SK-N-SH (cell line): ENCODE measurements around the gene BAIAP2L1. TPM values are rescaled to one million over a fixed set of nuclear protein-coding genes. Genes with fewer than 3 reads are reported as not detected.

Experiments used
- CTCF ChIA-PET: fragments of 300-600, 350-600 bp; formaldehyde crosslinking; extraction: SDS; loops from one replicate; lab custom pipeline; 2021; lab: Yijun Ruan, JAX
- POLR2A ChIA-PET: fragments of 350-600 bp; sonication (Branson Sonifier 250); formaldehyde crosslinking; extraction: SDS; loops from one replicate; lab custom pipeline; 2020; ENCODE audit warnings: antibody characterized with exemption, inconsistent platforms; lab: Yijun Ruan, JAX
- DNase-seq: peaks from one replicate; pipeline ENCODE4 v3.0.0; 2012
- H2AFZ ChIP-seq: fragments of 200-600 bp; sonication (generic); 2 replicates; pipeline ENCODE4 v1.8.1; 2016; ENCODE audit warnings: antibody characterized with exemption, mild to moderate bottlenecking, low read depth
- H3F3A ChIP-seq: fragments of 200-600 bp; sonication (generic); replicated peaks from 2 replicates; pipeline ENCODE3; 2016; ENCODE audit warnings: antibody characterized with exemption, mild to moderate bottlenecking; ENCODE audit not compliant: insufficient read depth
- H3K27ac ChIP-seq, 2 experiments: fragments of 200-500 bp in 1 of 2; fragments of 200-600 bp in 1 of 2; sonication (Bioruptor generic) in 1 of 2; sonication (generic), shearing (Covaris generic) in 1 of 2; 2 replicates each; pipeline versions ENCODE4 v1.5.1 to v1.6.1; 2014 to 2016; ENCODE audit warnings: low read depth in 2 of 2, inconsistent platforms in 1 of 2, low read length in 1 of 2, mild to moderate bottlenecking in 1 of 2, mixed read lengths in 1 of 2
- H3K27me3 ChIP-seq: fragments of 200-600 bp; sonication (generic), shearing (Covaris generic); 2 replicates; pipeline ENCODE4 v1.6.1; 2016; ENCODE audit warnings: mixed run types; ENCODE audit not compliant: insufficient read depth
- H3K36me3 ChIP-seq, 2 experiments: fragments of 200-500 bp in 1 of 2; fragments of 200-600 bp in 1 of 2; sonication (Bioruptor generic) in 1 of 2; sonication (generic) in 1 of 2; replicated peaks in 1 of 2; 2 replicates each; pipeline versions ENCODE3 to v1.5.1; 2014 to 2016; ENCODE audit warnings: low read length in 1 of 2, mild to moderate bottlenecking in 1 of 2; ENCODE audit not compliant: insufficient read depth in 2 of 2, control insufficient read depth in 1 of 2
- H3K4me1 ChIP-seq, 2 experiments: fragments of 200-500 bp in 1 of 2; fragments of 200-600 bp in 1 of 2; sonication (Bioruptor generic) in 1 of 2; sonication (generic), shearing (Covaris generic) in 1 of 2; 2 replicates each; pipeline versions ENCODE4 v1.5.1 to v1.6.1; 2014 to 2016; ENCODE audit warnings: low read depth in 1 of 2, low read length in 1 of 2, mixed run types in 1 of 2; ENCODE audit not compliant: insufficient read depth in 2 of 2, control insufficient read depth in 1 of 2
- H3K4me2 ChIP-seq: fragments of 200-600 bp; sonication (generic), shearing (Covaris generic); 2 replicates; pipeline ENCODE4 v1.6.1; 2017; ENCODE audit warnings: mixed run types
- H3K4me3 ChIP-seq, 2 experiments: fragments of 200-500 bp in 1 of 2; fragments of 200-600 bp in 1 of 2; sonication (Bioruptor generic) in 1 of 2; sonication (generic), shearing (Covaris generic) in 1 of 2; 2 replicates each; pipeline versions ENCODE4 v1.5.1 to v1.8.1; 2014 to 2016; ENCODE audit warnings: low read depth in 2 of 2, inconsistent platforms in 1 of 2, low read length in 1 of 2, mild to moderate bottlenecking in 1 of 2, mixed read lengths in 1 of 2, moderate library complexity in 1 of 2
- H3K79me2 ChIP-seq: fragments of 200-600 bp; sonication (generic); 2 replicates; pipeline ENCODE4 v1.8.1; 2017; ENCODE audit warnings: mild to moderate bottlenecking; ENCODE audit not compliant: insufficient read depth
- H3K9ac ChIP-seq: fragments of 200-600 bp; sonication (generic); 2 replicates; pipeline ENCODE4 v1.6.1; 2017; ENCODE audit warnings: mixed run types
- H3K9me2 ChIP-seq: fragments of 200-600 bp; sonication (generic); 2 replicates; pipeline ENCODE4 v1.6.1; 2017; ENCODE audit warnings: mixed run types
- H3K9me3 ChIP-seq: fragments of 200-600 bp; sonication (generic); 2 replicates; pipeline ENCODE4 v1.6.1; 2017; ENCODE audit warnings: mixed run types, mild to moderate bottlenecking, moderate library complexity
- H4K20me1 ChIP-seq: fragments of 200-600 bp; sonication (generic); 2 replicates; pipeline ENCODE4 v1.6.1; 2017; ENCODE audit warnings: mild to moderate bottlenecking, mixed run types; ENCODE audit not compliant: insufficient read depth
- CHD2 ChIP-seq: fragments of 150-350 bp; IDR thresholded peaks from 2 replicates; pipeline ENCODE4 v1.6.1; 2018; ENCODE audit warnings: low read length; ENCODE audit not compliant: partially characterized antibody
- CTCF ChIP-seq: fragments of 200-600 bp; sonication (generic); IDR thresholded peaks from 2 replicates; pipeline ENCODE4 v1.6.1; 2017; ENCODE audit warnings: antibody characterized with exemption, mild to moderate bottlenecking, moderate library complexity
- FOSL2 ChIP-seq: IDR thresholded peaks from 2 replicates; pipeline ENCODE4 v1.4.0; 2012; ENCODE audit warnings: low read depth, mild to moderate bottlenecking, moderate library complexity, borderline replicate concordance
- FOXJ3 ChIP-seq: sonication (generic); formaldehyde crosslinking; IDR thresholded peaks from 2 replicates; pipeline ENCODE4 v1.5.1; 2020; ENCODE audit warnings: mild to moderate bottlenecking, missing genetic modification reagents
- GABPA ChIP-seq: IDR thresholded peaks from 2 replicates; pipeline ENCODE4 v1.4.0; 2012; ENCODE audit warnings: low read depth, mild to moderate bottlenecking
- GATA2 ChIP-seq: sonication (generic); formaldehyde crosslinking; IDR thresholded peaks from 2 replicates; pipeline ENCODE4 v1.5.0; 2020; ENCODE audit warnings: mild to moderate bottlenecking, missing genetic modification reagents
- IRF3 ChIP-seq: fragments of 150-350 bp; IDR thresholded peaks from 2 replicates; pipeline ENCODE4 v1.6.1; 2016; ENCODE audit warnings: mild to moderate bottlenecking, low read depth, low read length
- JUND ChIP-seq: IDR thresholded peaks from 2 replicates; pipeline ENCODE4 v1.4.0; 2012
- MAX ChIP-seq: IDR thresholded peaks from 2 replicates; pipeline ENCODE4 v1.4.0; 2012; ENCODE audit warnings: low read depth
- MEF2A ChIP-seq: IDR thresholded peaks from 2 replicates; pipeline ENCODE4 v1.4.0; 2012; ENCODE audit warnings: low read depth, borderline replicate concordance
- MXI1 ChIP-seq: IDR thresholded peaks from 2 replicates; pipeline ENCODE4 v1.6.1; 2012; ENCODE audit warnings: mild to moderate bottlenecking, low read depth, low read length, improper control_type of control experiment
- NFIC ChIP-seq: IDR thresholded peaks from 2 replicates; pipeline ENCODE4 v1.4.0; 2012; ENCODE audit warnings: borderline replicate concordance
- RCOR1 ChIP-seq: fragments of 150-350 bp; IDR thresholded peaks from 2 replicates; pipeline ENCODE4 v1.6.1; 2017; ENCODE audit warnings: antibody characterized with exemption, low read length
- RXRA ChIP-seq: IDR thresholded peaks from 2 replicates; pipeline ENCODE4 v1.4.0; 2012; ENCODE audit warnings: low read depth, mild to moderate bottlenecking, borderline replicate concordance
- SMC3 ChIP-seq: IDR thresholded peaks from 2 replicates; pipeline ENCODE4 v1.6.1; 2012; ENCODE audit warnings: low read depth, low read length, improper control_type of control experiment
- TAF1 ChIP-seq: IDR thresholded peaks from 2 replicates; pipeline ENCODE4 v1.6.1; 2012; ENCODE audit warnings: low read depth, mild to moderate bottlenecking, low read length, moderate library complexity, borderline replicate concordance
- TCF12 ChIP-seq: IDR thresholded peaks from 2 replicates; pipeline ENCODE4 v1.4.0; 2012
- TEAD4 ChIP-seq: IDR thresholded peaks from 2 replicates; pipeline ENCODE4 v1.4.0; 2012; ENCODE audit warnings: mild to moderate bottlenecking, borderline replicate concordance; ENCODE audit not compliant: insufficient read depth
- WGBS: methylation state at CpG from one replicate; pipeline ENCODE4 v1.1.6; 2017; ENCODE audit warnings: low lambda C conversion rate; 5-methylcytosine and 5-hydroxymethylcytosine counted together
- polyA plus RNA-seq, 3 experiments: library from polyadenylated mRNA; depleted of rRNA; stranded (reverse); fragments of >200 nt; gene quantifications; 2 replicates each; pipeline ENCODE4 v1.2.3, GENCODE V29; 2012
- TF ChIP-seq, protein P1 (sequence below): IDR thresholded peaks from 2 replicates; pipeline ENCODE4; 2012
- TF ChIP-seq, protein P2 (sequence below): IDR thresholded peaks from 2 replicates; pipeline ENCODE4 v1.4.0; 2012; ENCODE audit warnings: low read depth, borderline replicate concordance
- TF ChIP-seq, protein P3 (sequence below): IDR thresholded peaks from 2 replicates; pipeline ENCODE4 v1.4.0; 2012; ENCODE audit warnings: low read depth, borderline replicate concordance
- TF ChIP-seq, protein P4 (sequence below): fragments of 150-350 bp; IDR thresholded peaks from 2 replicates; pipeline ENCODE4 v1.6.1; 2017; ENCODE audit warnings: antibody characterized with exemption, low read length, low read depth, borderline replicate concordance

Gene BAIAP2L1
- polyA plus RNA-seq, 1 of the 3 experiments (the other 2 are of a cell fraction): 8.8 TPM

GRCh38 chr7:98372993-98373392, 27.9 kb downstream of the BAIAP2L1 start (continued):
- TF ChIP-seq TCF12 (peak; percentile 90), NFIC (peak; percentile 85), FOSL2 (peak; percentile 53; the same call in 1 of the 2 replicates), MEF2A (no peak), MAX (no peak), TEAD4 (no peak), CHD2 (no peak), GABPA (no peak), TAF1 (no peak), IRF3 (no peak), FOXJ3 (CRISPR knock-in tag) (no peak), JUND (peak; percentile 40; the same call in 1 of the 2 replicates), SMC3 (no peak), MXI1 (no peak)
- TF ChIP-seq, protein P1, sequence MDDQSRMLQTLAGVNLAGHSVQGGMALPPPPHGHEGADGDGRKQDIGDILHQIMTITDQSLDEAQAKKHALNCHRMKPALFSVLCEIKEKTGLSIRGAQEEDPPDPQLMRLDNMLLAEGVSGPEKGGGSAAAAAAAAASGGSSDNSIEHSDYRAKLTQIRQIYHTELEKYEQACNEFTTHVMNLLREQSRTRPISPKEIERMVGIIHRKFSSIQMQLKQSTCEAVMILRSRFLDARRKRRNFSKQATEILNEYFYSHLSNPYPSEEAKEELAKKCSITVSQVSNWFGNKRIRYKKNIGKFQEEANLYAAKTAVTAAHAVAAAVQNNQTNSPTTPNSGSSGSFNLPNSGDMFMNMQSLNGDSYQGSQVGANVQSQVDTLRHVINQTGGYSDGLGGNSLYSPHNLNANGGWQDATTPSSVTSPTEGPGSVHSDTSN: peak; percentile 45
- TF ChIP-seq, protein P2, sequence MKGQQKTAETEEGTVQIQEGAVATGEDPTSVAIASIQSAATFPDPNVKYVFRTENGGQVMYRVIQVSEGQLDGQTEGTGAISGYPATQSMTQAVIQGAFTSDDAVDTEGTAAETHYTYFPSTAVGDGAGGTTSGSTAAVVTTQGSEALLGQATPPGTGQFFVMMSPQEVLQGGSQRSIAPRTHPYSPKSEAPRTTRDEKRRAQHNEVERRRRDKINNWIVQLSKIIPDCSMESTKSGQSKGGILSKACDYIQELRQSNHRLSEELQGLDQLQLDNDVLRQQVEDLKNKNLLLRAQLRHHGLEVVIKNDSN: no peak

GRCh38 chr7:98369726-98370125, 31.2 kb downstream of the BAIAP2L1 start:
- Histone ChIP-seq H3K9me3 (no peaks in the 10 kb centered on the region), H3K4me3 (no peak overlapping the region), H3K9me2 (no peaks in the 10 kb centered on the region), H3K36me3 (no peaks in the 10 kb centered on the region), H3K79me2 (no peaks in the 10 kb centered on the region), H3K27me3 (no peaks in the 10 kb centered on the region), H3K4me2 (no peak overlapping the region), H3K9ac (no peak overlapping the region), H3F3A (no peaks in the 10 kb centered on the region), H4K20me1 (no peaks in the 10 kb centered on the region), H2AFZ (no peak overlapping the region), H3K4me1 (no peaks in the 10 kb centered on the region), H3K27ac (no peak overlapping the region)
- 98% methylated on average over 7 of the region's 7 CpGs for WGBS
- no peak for DNase-seq
- CTCF ChIA-PET: interaction anchor here (1.0 to 1.4 kb wide), 3 partner anchors 10 to 75 kb away, joined by 3 to 5 read pairs (median 4); no protein-coding TSS in a partner anchor
- POLR2A ChIA-PET: no interaction called here
- TF ChIP-seq TCF12 (no peak), RCOR1 (no peak), CTCF (no peak), SMC3 (no peak), RXRA (no peak), CHD2 (no peak), IRF3 (no peak), GATA2 (no peak)
- TF ChIP-seq, protein P2: no peak
- TF ChIP-seq, protein P3, sequence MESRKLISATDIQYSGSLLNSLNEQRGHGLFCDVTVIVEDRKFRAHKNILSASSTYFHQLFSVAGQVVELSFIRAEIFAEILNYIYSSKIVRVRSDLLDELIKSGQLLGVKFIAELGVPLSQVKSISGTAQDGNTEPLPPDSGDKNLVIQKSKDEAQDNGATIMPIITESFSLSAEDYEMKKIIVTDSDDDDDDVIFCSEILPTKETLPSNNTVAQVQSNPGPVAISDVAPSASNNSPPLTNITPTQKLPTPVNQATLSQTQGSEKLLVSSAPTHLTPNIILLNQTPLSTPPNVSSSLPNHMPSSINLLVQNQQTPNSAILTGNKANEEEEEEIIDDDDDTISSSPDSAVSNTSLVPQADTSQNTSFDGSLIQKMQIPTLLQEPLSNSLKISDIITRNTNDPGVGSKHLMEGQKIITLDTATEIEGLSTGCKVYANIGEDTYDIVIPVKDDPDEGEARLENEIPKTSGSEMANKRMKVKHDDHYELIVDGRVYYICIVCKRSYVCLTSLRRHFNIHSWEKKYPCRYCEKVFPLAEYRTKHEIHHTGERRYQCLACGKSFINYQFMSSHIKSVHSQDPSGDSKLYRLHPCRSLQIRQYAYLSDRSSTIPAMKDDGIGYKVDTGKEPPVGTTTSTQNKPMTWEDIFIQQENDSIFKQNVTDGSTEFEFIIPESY: no peak
- TF ChIP-seq, protein P4, sequence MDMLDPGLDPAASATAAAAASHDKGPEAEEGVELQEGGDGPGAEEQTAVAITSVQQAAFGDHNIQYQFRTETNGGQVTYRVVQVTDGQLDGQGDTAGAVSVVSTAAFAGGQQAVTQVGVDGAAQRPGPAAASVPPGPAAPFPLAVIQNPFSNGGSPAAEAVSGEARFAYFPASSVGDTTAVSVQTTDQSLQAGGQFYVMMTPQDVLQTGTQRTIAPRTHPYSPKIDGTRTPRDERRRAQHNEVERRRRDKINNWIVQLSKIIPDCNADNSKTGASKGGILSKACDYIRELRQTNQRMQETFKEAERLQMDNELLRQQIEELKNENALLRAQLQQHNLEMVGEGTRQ: no peak
